AG04449 (cell line): ENCODE results near the gene IGLON5.

Experiments
- CTCF ChIA-PET: fragments of 350-600 bp; formaldehyde crosslinking; extraction: SDS; loops from one replicate; lab custom pipeline; 2021; ENCODE audit warnings: antibody characterized with exemption; lab: Yijun Ruan, JAX
- POLR2A ChIA-PET: fragments of 400-600, 350-600 bp; formaldehyde crosslinking; extraction: SDS; loops from one replicate; lab custom pipeline; 2020; ENCODE audit warnings: antibody characterized with exemption, inconsistent platforms; lab: Yijun Ruan, JAX
- DNase-seq: peaks from one replicate; pipeline ENCODE4 v3.0.0-alpha.2; 2010; ENCODE audit warnings: low read depth, low spot score
- H3K4me3 ChIP-seq: 2 replicates; pipeline ENCODE4 v1.5.1; 2011; ENCODE audit warnings: low read depth, mild to moderate bottlenecking, control low read depth, low read length
- CTCF ChIP-seq: IDR thresholded peaks from one replicate; pipeline ENCODE4 v1.5.1; 2011; ENCODE audit warnings: mild to moderate bottlenecking, moderate library complexity, low read length, control low read depth, inconsistent platforms; ENCODE audit not compliant: insufficient read depth; ENCODE audit errors: missing control alignments

The IGLON5 gene

GRCh38 chr19:51277112-51277511 is 34.3 kb upstream of the IGLON5 start:
- no peak for DNase-seq
- ChIA-PET CTCF (no interaction called here), POLR2A (no interaction called here)
- H3K4me3 ChIP-seq: no peak overlapping the region
- no peak for TF ChIP-seq CTCF

GRCh38 chr19:51282335-51282734 is 29.1 kb upstream of the IGLON5 start:
- no peak for TF ChIP-seq CTCF
- ChIA-PET CTCF (no interaction called here), POLR2A (no interaction called here)
- H3K4me3 ChIP-seq: no peak overlapping the region
- no peak for DNase-seq

- DNase-seq: no peak
- POLR2A ChIA-PET: no interaction called here
- CTCF ChIA-PET: no interaction called here
- no peak for TF ChIP-seq CTCF
- H3K4me3 ChIP-seq: no peak overlapping the region
These were observed 25.8 kb upstream of the IGLON5 start for GRCh38 chr19:51285682-51286081.

GRCh38 chr19:51289635-51290034 is 21.8 kb upstream of the IGLON5 start:
- no peak overlapping the region for H3K4me3 ChIP-seq
- ChIA-PET POLR2A (no interaction called here), CTCF (no interaction called here)
- no peak for TF ChIP-seq CTCF
- DNase-seq: no peak

GRCh38 chr19:51292971-51293370 is 18.5 kb upstream of the IGLON5 start:
- ChIA-PET POLR2A (no interaction called here), CTCF (no interaction called here)
- no peak for TF ChIP-seq CTCF
- no peak for DNase-seq
- H3K4me3 ChIP-seq: no peak overlapping the region

GRCh38 chr19:51293571-51294210 is 17.8 kb upstream of the IGLON5 start:
- TF ChIP-seq CTCF: no peak
- DNase-seq: no peak
- H3K4me3 ChIP-seq: no peak overlapping the region

More at GRCh38 chr19:51293571-51294210, 17.8 kb upstream of the IGLON5 start:
- CTCF ChIA-PET: no interaction called here
- POLR2A ChIA-PET: no interaction called here
